ENCODE data around the gene CPT1B. TPM values are rescaled to one million over a fixed set of nuclear protein-coding genes. Genes with fewer than 3 reads are reported as not detected.
"Not testable (repeated sequence)": the region's sequence is repeated elsewhere in the genome, so short reads cannot be mapped to it uniquely, and the experiment has no call there.

The CPT1B gene
- total and polyA plus RNA-seq, 2 experiments from 2014 or later, result 1.3 to 2.9 TPM

DNA sequence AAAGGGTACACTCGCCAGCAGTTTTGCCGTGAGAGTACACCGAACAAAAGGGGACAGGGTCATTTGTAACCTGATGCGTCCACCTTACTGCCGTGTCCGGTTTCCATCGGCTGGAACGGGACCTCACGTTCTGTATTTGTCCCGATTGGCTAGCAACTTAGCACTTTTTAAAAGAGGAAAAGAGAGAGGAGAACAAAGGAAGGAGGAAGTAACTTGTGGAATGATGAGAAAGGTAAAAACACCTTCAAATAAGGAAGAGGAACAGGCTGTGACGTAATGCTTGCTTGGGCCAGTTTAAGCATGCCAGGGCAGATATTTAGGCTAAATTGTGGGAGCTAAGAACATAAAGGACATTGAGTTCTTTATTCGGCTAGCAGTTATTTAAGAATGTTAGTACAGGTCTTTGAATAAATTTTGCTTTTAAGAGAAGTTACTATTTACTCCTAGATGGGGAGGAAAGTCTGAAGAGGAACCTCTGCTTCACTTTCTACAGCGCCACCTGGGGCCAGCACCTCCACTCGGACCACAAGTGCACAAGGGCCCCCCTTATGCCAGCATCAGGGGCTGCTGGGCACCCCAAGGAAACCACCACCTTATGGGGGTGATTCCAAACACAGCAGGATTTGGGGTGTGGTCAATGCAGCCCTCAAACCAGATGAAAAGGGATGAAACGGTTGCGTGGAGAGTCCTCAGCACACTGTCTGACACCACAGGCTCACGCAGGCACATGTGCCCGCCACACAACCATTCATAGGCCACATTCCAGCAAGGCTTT is 43.9 kb upstream of the CPT1B start:
- Histone ChIP-seq H2AFZ (no peak overlapping the region), H3K27ac (no peak overlapping the region), H3K4me1 (ENCODE audit: insufficient read depth) (peaks cover 8% of the 10 kb centered on the region), H3K9ac (no peak overlapping the region), H3F3A (ENCODE audit: insufficient read depth) (peaks cover 7% of the 10 kb centered on the region; the same call in 1 of the 2 replicates), H3K4me3 (peak overlapping the region; percentile 49), H3K36me3 (ENCODE audit: low read depth) (no peaks in the 10 kb centered on the region), H3K79me2 (ENCODE audit: insufficient read depth) (no peaks in the 10 kb centered on the region), H4K20me1 (ENCODE audit: insufficient read depth) (no peaks in the 10 kb centered on the region), H3K4me2 (ENCODE audit: unreplicated experiment) (peak overlapping the region; percentile 47), H3K27me3 (replicated peaks; ENCODE audit: insufficient read depth) (no peaks in the 10 kb centered on the region), H3K9me3 (ENCODE audit: low read depth) (no peaks in the 10 kb centered on the region), H3K9me2 (ENCODE audit: insufficient read depth) (no peaks in the 10 kb centered on the region)
- in situ Hi-C loops (cut with MboI), result no loop called here
- 5 to 7% methylated on average over 18 of the region's 18 CpGs for WGBS, 2 experiments (ENCODE audit: low coverage in 1 of 2, low lambda C conversion rate in 2 of 2, missing lambda C conversion rate in 2 of 2)
- DNase-seq, result no peak
- TF ChIP-seq EZH2phosphoT487 (IDR thresholded peaks at IDR 0.05; ENCODE audit: insufficient read depth, low read depth) (no peak), EZH2 (IDR thresholded peaks at IDR 0.05; ENCODE audit: insufficient read depth, poor library complexity, severe bottlenecking) (no peak)

- Histone ChIP-seq H3K4me1 (ENCODE audit: insufficient read depth) (peaks cover 8% of the 10 kb centered on the region), H3K4me2 (ENCODE audit: unreplicated experiment) (peak overlapping the region; percentile 47), H3K36me3 (ENCODE audit: low read depth) (no peaks in the 10 kb centered on the region), H3K9ac (no peak overlapping the region), H3K79me2 (ENCODE audit: insufficient read depth) (no peaks in the 10 kb centered on the region), H2AFZ (no peak overlapping the region), H3K9me3 (ENCODE audit: low read depth) (no peaks in the 10 kb centered on the region), H3F3A (ENCODE audit: insufficient read depth) (peaks cover 7% of the 10 kb centered on the region; the same call in 1 of the 2 replicates), H3K27ac (no peak overlapping the region), H4K20me1 (ENCODE audit: insufficient read depth) (no peaks in the 10 kb centered on the region), H3K27me3 (replicated peaks; ENCODE audit: insufficient read depth) (no peaks in the 10 kb centered on the region), H3K4me3 (peak overlapping the region; percentile 49), H3K9me2 (ENCODE audit: insufficient read depth) (no peaks in the 10 kb centered on the region)
- no peak for DNase-seq
- in situ Hi-C loops (cut with MboI), result no loop called here
- TF ChIP-seq EZH2 (IDR thresholded peaks at IDR 0.05; ENCODE audit: insufficient read depth, poor library complexity, severe bottlenecking), result no peak
- no peak for TF ChIP-seq EZH2phosphoT487 (IDR thresholded peaks at IDR 0.05; ENCODE audit: insufficient read depth, low read depth)
- WGBS, 2 experiments (ENCODE audit: low coverage in 1 of 2, low lambda C conversion rate in 2 of 2, missing lambda C conversion rate in 2 of 2), result 19 to 21% methylated on average over 10 of the region's 10 CpGs
Measured at GRCh38 chr22:50621356-50621880, 43.2 kb upstream of the CPT1B start.

DNA sequence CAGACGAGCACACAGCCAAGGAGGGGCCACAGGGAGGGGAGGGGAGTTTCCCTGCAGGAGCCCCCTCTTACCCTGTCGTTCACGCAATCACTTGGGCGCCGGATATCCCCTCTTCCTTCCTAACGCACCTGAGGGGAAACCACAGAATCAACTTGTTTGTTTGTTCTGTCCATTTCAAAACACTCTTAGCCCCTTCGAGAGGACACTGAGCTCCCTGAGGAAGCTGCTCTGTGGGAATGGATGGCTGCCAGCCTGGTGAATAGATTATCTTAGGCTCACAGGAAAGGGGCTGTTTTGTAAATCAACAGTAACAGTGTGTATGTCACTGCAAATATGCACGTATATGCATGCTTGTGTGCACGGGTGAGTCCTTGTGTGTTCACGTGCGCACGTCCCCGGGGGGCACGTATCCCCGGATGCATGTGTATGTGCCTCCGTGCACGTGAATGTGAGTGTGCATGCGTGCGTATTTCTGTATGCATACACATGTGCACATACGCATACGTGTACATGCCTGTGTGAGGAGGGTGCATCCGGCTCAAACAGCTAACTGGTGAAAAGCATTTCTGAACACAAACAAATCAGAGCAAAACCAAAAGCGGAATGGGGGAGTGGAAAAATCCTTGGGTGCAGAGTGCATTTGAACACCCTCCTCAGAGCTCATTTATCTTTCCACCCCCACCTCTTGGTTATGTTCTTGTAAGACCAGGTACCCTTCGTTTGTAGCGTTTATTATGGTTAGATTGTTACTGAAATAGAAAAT is 42.5 kb upstream of the CPT1B start:
- no peaks in the 10 kb centered on the region for H3K79me2 ChIP-seq (ENCODE audit: insufficient read depth)
- H2AFZ ChIP-seq, result no peak overlapping the region
- H3K27ac ChIP-seq, result no peak overlapping the region
- 15 to 25% methylated on average over 24 to 25 of the region's 25 CpGs for WGBS, 2 experiments (ENCODE audit: low coverage in 1 of 2, low lambda C conversion rate in 2 of 2, missing lambda C conversion rate in 2 of 2)
- DNase-seq, result peak; percentile 52
- peaks cover 7% of the 10 kb centered on the region; the same call in 1 of the 2 replicates for H3F3A ChIP-seq (ENCODE audit: insufficient read depth)
- TF ChIP-seq EZH2 (IDR thresholded peaks at IDR 0.05; ENCODE audit: insufficient read depth, poor library complexity, severe bottlenecking) (no peak), EZH2phosphoT487 (IDR thresholded peaks at IDR 0.05; ENCODE audit: insufficient read depth, low read depth) (no peak)
- no peaks in the 10 kb centered on the region for H3K9me2 ChIP-seq (ENCODE audit: insufficient read depth)
- in situ Hi-C loops (cut with MboI), result no loop called here
- H4K20me1 ChIP-seq (ENCODE audit: insufficient read depth), result no peaks in the 10 kb centered on the region
- H3K4me1 ChIP-seq (ENCODE audit: insufficient read depth), result peaks cover 8% of the 10 kb centered on the region
- H3K9me3 ChIP-seq (ENCODE audit: low read depth), result no peaks in the 10 kb centered on the region
- no peak overlapping the region for H3K9ac ChIP-seq
- 0 out of 2 replicates have a peak overlapping the region, but pooled peaks have one; percentile 0 for H3K4me3 ChIP-seq
- H3K36me3 ChIP-seq (ENCODE audit: low read depth), result no peaks in the 10 kb centered on the region
- no peaks in the 10 kb centered on the region for H3K27me3 ChIP-seq (replicated peaks; ENCODE audit: insufficient read depth)
- peak overlapping the region; percentile 89 for H3K4me2 ChIP-seq (ENCODE audit: unreplicated experiment)

DNA sequence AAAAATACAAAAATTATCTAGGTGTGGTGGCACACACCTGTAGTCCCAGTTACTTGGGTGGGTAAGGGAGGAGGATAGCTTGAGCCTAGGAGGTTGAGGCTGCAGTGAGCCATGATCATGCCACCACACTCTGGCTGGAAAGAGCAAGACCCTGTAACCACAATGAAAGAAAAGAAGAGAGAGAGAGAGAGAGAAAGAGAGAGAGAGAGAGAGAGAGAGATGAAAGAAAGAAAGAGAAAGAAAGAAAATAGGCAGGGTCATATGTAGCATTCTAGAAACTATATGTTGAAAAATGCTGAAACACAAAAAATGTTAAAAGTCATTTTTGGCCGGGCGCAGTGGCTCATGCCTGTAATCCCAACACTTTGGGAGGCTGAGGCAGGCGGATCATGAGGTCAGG is 36.1 kb upstream of the CPT1B start:
- H3K4me2 ChIP-seq (ENCODE audit: unreplicated experiment); in situ Hi-C loops (cut with MboI); H3K9me3 ChIP-seq (ENCODE audit: low read depth); DNase-seq; H3K79me2 ChIP-seq (ENCODE audit: insufficient read depth); H3K4me3 ChIP-seq; H3K9me2 ChIP-seq (ENCODE audit: insufficient read depth); H3K9ac ChIP-seq; H4K20me1 ChIP-seq (ENCODE audit: insufficient read depth); H3F3A ChIP-seq (ENCODE audit: insufficient read depth); H2AFZ ChIP-seq; H3K27me3 ChIP-seq (replicated peaks; ENCODE audit: insufficient read depth); H3K27ac ChIP-seq; H3K4me1 ChIP-seq (ENCODE audit: insufficient read depth); H3K36me3 ChIP-seq (ENCODE audit: low read depth): not testable (repeated sequence)
- WGBS, 2 experiments (ENCODE audit: low coverage in 1 of 2, low lambda C conversion rate in 2 of 2, missing lambda C conversion rate in 2 of 2), result 66 to 73% methylated on average over 3 of the region's 3 CpGs
